Measurements from ENCODE around the gene JMJD8.

GRCh38 chr16:733382-734207, 49.5 kb upstream of the JMJD8 start:
- TF ChIP-seq CTCF (IDR thresholded peaks at IDR 0.05) (peak in 1 of 4 experiments; percentile 24), POLR2A (IDR thresholded peaks at IDR 0.05) (no peak), EP300 (IDR thresholded peaks at IDR 0.05) (no peak), POLR2AphosphoS5 (IDR thresholded peaks at IDR 0.05) (no peak)
